Liver (tissue), 9 donors: ENCODE measurements around the gene TTC23L. TPM values are rescaled to one million over a fixed set of nuclear protein-coding genes. Genes with fewer than 3 reads are reported as not detected.

Source experiments
- DNase-seq: peaks from one replicate; pipeline ENCODE4 v3.0.0-alpha.2; 2017; ENCODE audit warnings: low spot score
- H3K27ac ChIP-seq, 2 donors: one replicate each; pipeline ENCODE4 v1.7.0; 2013; ENCODE audit warnings: inconsistent platforms in 2 of 2, low read length in 2 of 2, control low read depth in 1 of 2, low read depth in 1 of 2, mild to moderate bottlenecking in 1 of 2
- H3K27me3 ChIP-seq, 4 donors: one replicate each; pipeline versions ENCODE4 v1.6.1 to v1.7.0; 2013; ENCODE audit warnings: low read length in 3 of 4, inconsistent platforms in 1 of 4, mild to moderate bottlenecking in 1 of 4, moderate library complexity in 1 of 4; ENCODE audit not compliant: control insufficient read depth in 4 of 4, insufficient read depth in 4 of 4
- H3K36me3 ChIP-seq, 4 donors: one replicate each; pipeline versions ENCODE4 v1.6.1 to v1.7.0; 2013; ENCODE audit warnings: low read length in 3 of 4, mild to moderate bottlenecking in 3 of 4, low read depth in 1 of 4, moderate library complexity in 1 of 4; ENCODE audit not compliant: control insufficient read depth in 4 of 4, insufficient read depth in 3 of 4
- H3K4me1 ChIP-seq, 4 donors: one replicate each; pipeline versions ENCODE4 v1.6.1 to v1.7.0; 2013; ENCODE audit warnings: low read length in 3 of 4, mild to moderate bottlenecking in 3 of 4, moderate library complexity in 1 of 4; ENCODE audit not compliant: control insufficient read depth in 4 of 4, insufficient read depth in 4 of 4
- H3K4me3 ChIP-seq, 3 donors: one replicate each; pipeline versions ENCODE4 v1.6.1 to v1.7.0; 2013; ENCODE audit warnings: low read length in 3 of 3, control low read depth in 1 of 3, low read depth in 1 of 3, mild to moderate bottlenecking in 1 of 3
- H3K9ac ChIP-seq, 2 donors: one replicate each; pipeline ENCODE4 v1.7.0; 2013; ENCODE audit warnings: low read length in 2 of 2, mild to moderate bottlenecking in 2 of 2, moderate library complexity in 2 of 2, control low read depth in 1 of 2, low read depth in 1 of 2
- H3K9me3 ChIP-seq, 4 donors: one replicate each; pipeline versions ENCODE4 v1.6.1 to v1.7.0; 2013; ENCODE audit warnings: low read length in 3 of 4; ENCODE audit not compliant: control insufficient read depth in 4 of 4
- ATF3 ChIP-seq: IDR thresholded peaks from 2 replicates; pipeline ENCODE4 v1.6.1; 2016; ENCODE audit warnings: antibody characterized with exemption
- EGR1 ChIP-seq, 2 donors: IDR thresholded peaks; 2 replicates each; pipeline ENCODE4 v1.6.1; 2016 to 2018; ENCODE audit warnings: antibody characterized with exemption in 2 of 2, low read depth in 2 of 2
- FOXA1 ChIP-seq: IDR thresholded peaks from 2 replicates; pipeline ENCODE4 v1.6.1; 2016; ENCODE audit warnings: antibody characterized with exemption
- FOXA2 ChIP-seq: IDR thresholded peaks from 2 replicates; pipeline ENCODE4 v1.6.1; 2016; ENCODE audit warnings: antibody characterized with exemption
- GABPA ChIP-seq, 2 donors: IDR thresholded peaks in 1 of 2; conservative IDR thresholded peaks in 1 of 2; 2 replicates each; pipeline ENCODE4 v1.6.1; 2016; ENCODE audit warnings: antibody characterized with exemption in 2 of 2, mild to moderate bottlenecking in 1 of 2, moderate library complexity in 1 of 2
- HNF4A ChIP-seq, 2 donors: conservative IDR thresholded peaks; 2 replicates each; pipeline ENCODE4 v1.6.1; 2016; ENCODE audit warnings: antibody characterized with exemption in 2 of 2, mild to moderate bottlenecking in 2 of 2
- NR2F2 ChIP-seq: IDR thresholded peaks from 2 replicates; pipeline ENCODE4 v1.6.1; 2016; ENCODE audit warnings: antibody characterized with exemption
- RAD21 ChIP-seq, 2 donors: IDR thresholded peaks; 2 replicates each; pipeline ENCODE4 v1.6.1; 2016; ENCODE audit warnings: antibody characterized with exemption in 2 of 2, mild to moderate bottlenecking in 2 of 2
- RXRA ChIP-seq, 2 donors: IDR thresholded peaks; 2 replicates each; pipeline ENCODE4 v1.6.1; 2017 to 2018; ENCODE audit warnings: antibody characterized with exemption in 2 of 2, mild to moderate bottlenecking in 1 of 2
- TAF1 ChIP-seq: conservative IDR thresholded peaks from 2 replicates; pipeline ENCODE4 v1.6.1; 2016; ENCODE audit warnings: antibody characterized with exemption, mild to moderate bottlenecking
- YY1 ChIP-seq: IDR thresholded peaks from 2 replicates; pipeline ENCODE4 v1.6.1; 2016; ENCODE audit warnings: antibody characterized with exemption, mild to moderate bottlenecking
- WGBS: extraction: QIAGEN DNeasy Blood & Tissue Kit; methylation state at CpG from one replicate; pipeline ENCODE4 v1.1.7; 2013; 5-methylcytosine and 5-hydroxymethylcytosine counted together
- polyA plus RNA-seq, 2 donors: library from polyadenylated mRNA; stranded (reverse) in 1 of 2; unstranded in 1 of 2; fragments of 200-250 nt in 1 of 2; fragments of >200 nt in 1 of 2; fragmentation: Nextera tagmentation in 1 of 2; extraction: Ambion mirVana in 1 of 2; gene quantifications; one replicate each; pipeline versions ENCODE4 v1.2.1 to v1.2.3, GENCODE V29; 2013 to 2015
- total RNA-seq, 2 donors: library from RNA; depleted of rRNA; stranded (reverse); fragments of >200 nt; gene quantifications; one replicate each; pipeline ENCODE4 v1.2.3, GENCODE V29; 2014
- TF ChIP-seq, protein P1 (sequence below): fragments of 150-350 bp; IDR thresholded peaks from 2 replicates; pipeline ENCODE4 v1.5.1; 2017; ENCODE audit warnings: improper control_type of control experiment, low read depth, low read length; ENCODE audit not compliant: missing input control
- TF ChIP-seq, protein P2 (sequence below): IDR thresholded peaks from 2 replicates; pipeline ENCODE4 v1.6.1; 2016; ENCODE audit warnings: antibody characterized with exemption, mild to moderate bottlenecking
- TF ChIP-seq, protein P3 (sequence below): IDR thresholded peaks from 2 replicates; pipeline ENCODE4 v1.6.1; 2016; ENCODE audit warnings: antibody characterized with exemption
- donor health status: healthy.
- donor health status: healthy.
- donor health status: healthy.
- donor health status: healthy.
- donor health status: healthy.

Gene TTC23L
- total and polyA plus RNA-seq, 4 donors, result 0.03 to 0.19 (median 0.08) TPM; not detected in 1

DNA sequence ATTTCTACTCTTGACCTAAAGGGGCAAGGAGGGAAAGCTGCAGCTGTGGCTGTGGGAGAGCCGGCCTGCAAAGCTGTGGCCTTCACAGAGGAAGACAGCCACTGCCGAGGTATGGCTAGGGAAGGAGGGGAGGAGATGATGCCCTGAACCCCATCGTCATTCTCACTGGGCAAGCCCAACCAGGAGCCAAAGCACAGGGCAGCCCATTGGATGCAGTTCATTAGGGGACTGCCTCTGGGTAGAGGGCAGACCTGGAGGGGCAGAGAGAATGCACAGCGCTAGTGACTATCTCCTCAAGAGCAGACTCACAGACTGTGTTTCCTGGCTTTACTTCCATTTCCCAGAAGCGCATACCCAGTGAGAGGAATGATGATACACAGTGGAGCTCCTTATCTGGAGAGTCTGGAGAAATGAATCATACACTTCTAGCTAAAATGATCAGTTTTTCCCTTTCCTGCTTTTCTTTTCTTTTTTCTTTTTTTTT lies 47.2 kb upstream of the TTC23L start:
- 82% methylated on average over 5 of the region's 5 CpGs for WGBS
- no peak overlapping the region for H3K4me3 ChIP-seq
- no peak overlapping the region for H3K9ac ChIP-seq
- peaks cover 0 to 5% (median 2%) of the 10 kb centered on the region in 4 donors for H3K36me3 ChIP-seq
- H3K27ac ChIP-seq, result peak overlapping the region in 1 of 2 donors; percentile 51
- no peak for DNase-seq
- H3K4me1 ChIP-seq, result peaks cover 0 to 1% (median 0%) of the 10 kb centered on the region in 4 donors
- H3K9me3 ChIP-seq, result no peaks in the 10 kb centered on the region
- no peaks in the 10 kb centered on the region for H3K27me3 ChIP-seq
- TF ChIP-seq RAD21 (IDR thresholded peaks at IDR 0.05), result no peak
- TF ChIP-seq, protein P1, sequence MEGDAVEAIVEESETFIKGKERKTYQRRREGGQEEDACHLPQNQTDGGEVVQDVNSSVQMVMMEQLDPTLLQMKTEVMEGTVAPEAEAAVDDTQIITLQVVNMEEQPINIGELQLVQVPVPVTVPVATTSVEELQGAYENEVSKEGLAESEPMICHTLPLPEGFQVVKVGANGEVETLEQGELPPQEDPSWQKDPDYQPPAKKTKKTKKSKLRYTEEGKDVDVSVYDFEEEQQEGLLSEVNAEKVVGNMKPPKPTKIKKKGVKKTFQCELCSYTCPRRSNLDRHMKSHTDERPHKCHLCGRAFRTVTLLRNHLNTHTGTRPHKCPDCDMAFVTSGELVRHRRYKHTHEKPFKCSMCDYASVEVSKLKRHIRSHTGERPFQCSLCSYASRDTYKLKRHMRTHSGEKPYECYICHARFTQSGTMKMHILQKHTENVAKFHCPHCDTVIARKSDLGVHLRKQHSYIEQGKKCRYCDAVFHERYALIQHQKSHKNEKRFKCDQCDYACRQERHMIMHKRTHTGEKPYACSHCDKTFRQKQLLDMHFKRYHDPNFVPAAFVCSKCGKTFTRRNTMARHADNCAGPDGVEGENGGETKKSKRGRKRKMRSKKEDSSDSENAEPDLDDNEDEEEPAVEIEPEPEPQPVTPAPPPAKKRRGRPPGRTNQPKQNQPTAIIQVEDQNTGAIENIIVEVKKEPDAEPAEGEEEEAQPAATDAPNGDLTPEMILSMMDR, result no peak
- TF ChIP-seq, protein P2, sequence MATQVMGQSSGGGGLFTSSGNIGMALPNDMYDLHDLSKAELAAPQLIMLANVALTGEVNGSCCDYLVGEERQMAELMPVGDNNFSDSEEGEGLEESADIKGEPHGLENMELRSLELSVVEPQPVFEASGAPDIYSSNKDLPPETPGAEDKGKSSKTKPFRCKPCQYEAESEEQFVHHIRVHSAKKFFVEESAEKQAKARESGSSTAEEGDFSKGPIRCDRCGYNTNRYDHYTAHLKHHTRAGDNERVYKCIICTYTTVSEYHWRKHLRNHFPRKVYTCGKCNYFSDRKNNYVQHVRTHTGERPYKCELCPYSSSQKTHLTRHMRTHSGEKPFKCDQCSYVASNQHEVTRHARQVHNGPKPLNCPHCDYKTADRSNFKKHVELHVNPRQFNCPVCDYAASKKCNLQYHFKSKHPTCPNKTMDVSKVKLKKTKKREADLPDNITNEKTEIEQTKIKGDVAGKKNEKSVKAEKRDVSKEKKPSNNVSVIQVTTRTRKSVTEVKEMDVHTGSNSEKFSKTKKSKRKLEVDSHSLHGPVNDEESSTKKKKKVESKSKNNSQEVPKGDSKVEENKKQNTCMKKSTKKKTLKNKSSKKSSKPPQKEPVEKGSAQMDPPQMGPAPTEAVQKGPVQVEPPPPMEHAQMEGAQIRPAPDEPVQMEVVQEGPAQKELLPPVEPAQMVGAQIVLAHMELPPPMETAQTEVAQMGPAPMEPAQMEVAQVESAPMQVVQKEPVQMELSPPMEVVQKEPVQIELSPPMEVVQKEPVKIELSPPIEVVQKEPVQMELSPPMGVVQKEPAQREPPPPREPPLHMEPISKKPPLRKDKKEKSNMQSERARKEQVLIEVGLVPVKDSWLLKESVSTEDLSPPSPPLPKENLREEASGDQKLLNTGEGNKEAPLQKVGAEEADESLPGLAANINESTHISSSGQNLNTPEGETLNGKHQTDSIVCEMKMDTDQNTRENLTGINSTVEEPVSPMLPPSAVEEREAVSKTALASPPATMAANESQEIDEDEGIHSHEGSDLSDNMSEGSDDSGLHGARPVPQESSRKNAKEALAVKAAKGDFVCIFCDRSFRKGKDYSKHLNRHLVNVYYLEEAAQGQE, result no peak
- no peak for TF ChIP-seq FOXA1
- no peak for TF ChIP-seq NR2F2
- no peak for TF ChIP-seq ATF3
- TF ChIP-seq TAF1, result no peak
- no peak for TF ChIP-seq EGR1 (IDR thresholded peaks at IDR 0.05; ENCODE audit: low read depth in 2 of 2)

- 78% methylated on average over 9 of the region's 9 CpGs for WGBS
- Histone ChIP-seq H3K27ac (no peak overlapping the region), H3K9me3 (no peaks in the 10 kb centered on the region), H3K9ac (no peak overlapping the region), H3K27me3 (no peaks in the 10 kb centered on the region), H3K4me1 (no peaks in the 10 kb centered on the region), H3K36me3 (peaks cover 4 to 50% (median 24%) of the 10 kb centered on the region in 4 donors), H3K4me3 (no peak overlapping the region)
- DNase-seq, result no peak
- TF ChIP-seq, protein P2, result no peak
- TF ChIP-seq GABPA (IDR thresholded peaks at IDR 0.05 in 1 of 2, conservative IDR thresholded peaks at IDR 0.05 in 1 of 2) (no peak), YY1 (no peak), RAD21 (IDR thresholded peaks at IDR 0.05) (no peak), FOXA2 (no peak), HNF4A (conservative IDR thresholded peaks at IDR 0.05) (no peak), EGR1 (IDR thresholded peaks at IDR 0.05; ENCODE audit: low read depth in 2 of 2) (no peak), NR2F2 (no peak), RXRA (IDR thresholded peaks at IDR 0.05) (no peak), FOXA1 (no peak)
- TF ChIP-seq, protein P1, result no peak
- TF ChIP-seq, protein P3, sequence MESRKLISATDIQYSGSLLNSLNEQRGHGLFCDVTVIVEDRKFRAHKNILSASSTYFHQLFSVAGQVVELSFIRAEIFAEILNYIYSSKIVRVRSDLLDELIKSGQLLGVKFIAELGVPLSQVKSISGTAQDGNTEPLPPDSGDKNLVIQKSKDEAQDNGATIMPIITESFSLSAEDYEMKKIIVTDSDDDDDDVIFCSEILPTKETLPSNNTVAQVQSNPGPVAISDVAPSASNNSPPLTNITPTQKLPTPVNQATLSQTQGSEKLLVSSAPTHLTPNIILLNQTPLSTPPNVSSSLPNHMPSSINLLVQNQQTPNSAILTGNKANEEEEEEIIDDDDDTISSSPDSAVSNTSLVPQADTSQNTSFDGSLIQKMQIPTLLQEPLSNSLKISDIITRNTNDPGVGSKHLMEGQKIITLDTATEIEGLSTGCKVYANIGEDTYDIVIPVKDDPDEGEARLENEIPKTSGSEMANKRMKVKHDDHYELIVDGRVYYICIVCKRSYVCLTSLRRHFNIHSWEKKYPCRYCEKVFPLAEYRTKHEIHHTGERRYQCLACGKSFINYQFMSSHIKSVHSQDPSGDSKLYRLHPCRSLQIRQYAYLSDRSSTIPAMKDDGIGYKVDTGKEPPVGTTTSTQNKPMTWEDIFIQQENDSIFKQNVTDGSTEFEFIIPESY, result no peak
Observed at GRCh38 chr5:34802834-34803563, 36.0 kb upstream of the TTC23L start.
